Measurements from ENCODE around the gene P4HB.
A peak's percentile ranks its signal among the peaks of the same experiment; 100 is the strongest.

Gene P4HB

GRCh38 chr17:81825841-81826466 is 34.4 kb downstream of the P4HB start:
- no peak for DNase-seq

DNA sequence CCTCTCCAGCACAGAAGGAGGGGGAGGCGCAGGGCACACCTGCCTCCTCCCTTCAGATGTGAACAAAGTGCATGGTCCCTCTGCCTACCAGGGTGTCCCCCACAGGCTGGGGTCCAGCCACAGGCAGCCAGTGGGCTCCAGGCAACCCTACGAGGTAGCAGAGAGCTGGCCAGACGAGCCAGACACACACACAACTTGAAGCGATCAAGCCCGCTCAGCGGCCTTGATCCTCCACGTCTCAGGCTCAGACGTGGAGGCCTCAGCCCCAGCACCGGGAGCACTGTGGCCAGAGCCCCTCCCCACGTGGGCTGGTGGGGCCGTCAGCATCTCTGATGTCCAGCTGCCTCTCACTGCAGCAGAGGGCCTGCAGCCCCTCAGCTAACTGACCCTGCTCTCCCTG is 35.7 kb downstream of the P4HB start:
- DNase-seq, result no peak

DNA sequence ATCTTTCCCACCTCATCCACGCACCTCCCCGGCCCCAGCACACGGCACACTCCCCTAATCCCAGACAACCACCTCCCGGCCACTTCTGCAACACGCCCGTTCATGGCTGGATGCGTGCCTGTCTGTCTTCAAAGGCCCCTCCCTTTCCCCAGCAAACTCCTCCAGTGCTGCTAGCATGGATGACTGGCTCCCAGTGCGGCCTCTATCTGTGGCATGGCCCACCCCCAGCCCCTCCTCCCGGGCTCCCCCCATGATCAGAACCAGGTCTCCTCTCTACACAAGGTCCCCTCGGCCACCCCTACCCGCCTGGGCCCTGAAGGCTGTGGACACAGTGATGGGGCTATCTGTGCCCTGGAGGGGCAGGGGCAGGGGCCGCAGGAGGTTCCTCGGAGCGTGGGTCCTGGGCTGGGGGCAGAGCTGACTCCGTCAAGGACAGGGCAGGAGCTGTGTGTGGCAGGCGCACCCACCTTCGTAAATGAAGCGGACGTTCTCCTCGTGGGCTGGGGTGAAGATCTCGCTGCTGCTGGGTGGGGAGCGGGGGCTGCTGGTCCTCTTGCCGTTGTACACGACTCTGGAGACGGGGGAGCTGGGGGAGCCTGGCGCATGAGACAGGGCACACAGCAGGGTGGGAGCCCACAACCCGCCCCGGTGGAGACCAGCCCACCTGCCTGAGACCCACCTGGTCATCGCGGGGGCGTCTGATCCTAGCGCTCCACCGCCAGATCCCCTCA is 36.4 kb downstream of the P4HB start:
- no peak for DNase-seq

DNA sequence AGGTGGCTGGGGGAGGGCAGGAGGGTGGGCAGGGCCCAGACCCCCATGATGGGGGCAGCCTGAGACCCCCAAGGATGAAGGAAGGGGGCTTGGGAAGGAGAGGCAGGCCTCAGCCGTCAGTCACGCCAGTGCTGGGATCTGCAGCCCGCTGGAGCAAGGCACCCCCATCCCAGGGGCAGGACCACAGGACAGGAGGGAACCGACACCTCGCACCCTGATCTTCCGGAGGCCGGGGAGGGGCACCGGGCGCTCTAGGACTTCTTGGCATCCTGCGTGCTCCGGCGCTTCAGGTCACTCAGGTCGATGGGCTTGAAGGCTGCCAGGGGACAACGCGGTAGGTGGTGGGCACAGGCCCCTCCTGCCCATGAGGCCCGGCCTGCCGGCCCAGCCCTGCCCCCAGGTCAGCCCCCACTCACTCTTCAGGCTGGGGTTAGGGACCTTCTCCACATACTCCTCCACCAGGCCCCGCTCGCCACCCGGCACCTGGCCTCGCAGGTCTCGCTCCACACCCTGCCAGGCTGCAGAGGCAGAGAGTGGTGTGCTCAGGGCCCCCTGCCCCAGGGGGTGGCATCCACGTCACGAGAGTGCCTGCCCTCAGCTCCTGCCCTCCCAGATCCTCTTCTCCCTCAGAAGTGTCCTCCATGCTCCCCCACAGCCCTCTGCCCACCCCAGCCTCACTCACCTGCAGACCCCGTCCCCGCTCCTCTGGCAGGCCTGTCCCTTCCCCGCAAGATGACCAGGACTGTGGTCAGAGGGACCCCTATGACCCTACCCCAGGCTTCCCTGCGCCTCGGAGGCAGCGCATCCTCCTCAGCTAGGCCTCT is 37.1 kb downstream of the P4HB start:
- DNase-seq, result no peak

DNA sequence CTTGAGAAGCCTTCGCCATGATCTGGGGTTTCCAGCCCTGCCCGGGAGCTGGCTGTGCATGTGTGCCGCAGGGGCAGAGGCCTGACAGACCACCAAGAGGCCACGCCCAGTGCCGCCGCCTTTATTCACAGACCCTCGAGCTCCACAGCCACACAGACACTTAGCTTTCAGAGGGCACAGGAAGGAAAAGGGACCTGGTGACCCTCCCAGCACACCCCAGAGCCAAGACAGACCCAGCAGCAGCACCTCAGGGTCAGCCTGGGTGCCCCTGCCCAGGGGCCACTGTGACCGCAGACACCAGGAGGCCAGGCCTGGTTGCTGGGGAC is 38.1 kb downstream of the P4HB start:
- no peak for DNase-seq

DNA sequence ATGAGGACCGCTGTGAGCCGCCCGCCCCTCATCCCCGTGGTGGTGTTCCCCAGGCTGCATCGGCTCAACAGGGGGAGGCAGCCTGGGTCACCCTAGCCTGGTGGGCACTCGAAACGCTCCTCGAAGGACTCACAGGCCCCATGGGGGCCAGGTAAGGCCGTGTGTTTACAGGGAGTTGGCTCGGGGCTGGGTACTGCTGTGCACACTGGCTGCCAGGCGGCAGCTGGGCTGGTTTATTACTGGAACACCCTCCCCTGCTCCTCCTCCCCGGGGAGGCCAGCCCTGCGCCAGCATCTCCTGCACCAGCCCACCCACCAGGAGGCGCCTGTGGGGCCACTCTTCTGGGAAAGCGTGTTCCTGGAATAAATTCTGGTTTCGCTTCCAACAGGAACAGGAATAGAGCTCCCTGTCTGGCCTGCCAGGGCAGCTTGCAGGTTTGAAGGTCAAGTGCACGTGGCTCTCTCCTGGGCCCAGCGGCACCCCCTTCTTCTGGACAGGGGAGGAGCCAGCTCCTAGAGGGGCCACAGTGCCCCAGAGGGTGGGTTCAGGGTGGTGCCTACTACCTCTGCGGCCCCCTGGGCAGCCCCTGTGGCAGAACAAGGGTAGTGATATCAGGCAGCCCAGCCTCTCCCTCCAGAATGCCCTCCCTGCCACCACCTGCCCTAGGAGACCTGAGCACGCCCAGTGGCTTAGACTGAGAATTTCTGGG is 38.6 kb downstream of the P4HB start:
- DNase-seq, result no peak

DNA sequence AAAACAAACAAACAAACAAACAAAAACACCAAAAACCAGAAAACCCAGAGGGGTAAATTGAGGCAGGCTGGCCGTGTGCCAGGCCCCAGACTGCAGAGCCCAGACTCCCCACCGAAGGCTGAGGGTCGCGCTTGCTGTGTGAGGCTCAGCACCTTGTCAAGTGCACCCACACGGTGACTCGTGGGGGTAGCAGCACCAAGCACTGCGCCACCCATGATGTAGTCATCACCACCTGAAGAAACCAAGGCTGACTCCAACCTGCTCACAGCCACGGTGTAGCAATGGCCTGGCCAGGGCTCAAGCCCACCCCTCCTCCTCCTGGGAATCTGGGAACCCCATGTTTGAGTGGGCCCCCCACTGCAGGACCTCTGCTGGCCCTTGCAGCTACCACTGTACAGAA is 39.2 kb downstream of the P4HB start:
- no peak for DNase-seq

DNA sequence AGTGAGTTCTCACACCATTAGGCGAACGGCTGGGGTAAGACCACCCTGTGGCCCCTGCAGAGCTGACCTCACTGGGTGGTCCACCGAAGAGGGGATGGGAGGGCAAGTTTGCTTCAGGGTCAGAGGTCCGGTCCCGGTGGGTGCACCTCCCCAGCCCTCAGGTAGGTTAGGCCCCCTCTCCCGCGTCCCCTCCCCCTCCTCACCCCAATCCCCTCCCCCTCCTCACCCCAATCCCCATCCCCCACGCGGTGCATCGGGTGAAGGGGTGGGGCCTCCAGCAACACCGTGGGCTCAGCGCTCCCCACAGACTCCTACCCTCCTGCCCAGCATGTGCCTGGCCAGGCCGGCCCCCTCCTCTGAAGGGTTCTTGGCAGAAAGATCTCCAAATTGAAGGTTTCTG is 40.6 kb downstream of the P4HB start:
- DNase-seq, result no peak

DNA sequence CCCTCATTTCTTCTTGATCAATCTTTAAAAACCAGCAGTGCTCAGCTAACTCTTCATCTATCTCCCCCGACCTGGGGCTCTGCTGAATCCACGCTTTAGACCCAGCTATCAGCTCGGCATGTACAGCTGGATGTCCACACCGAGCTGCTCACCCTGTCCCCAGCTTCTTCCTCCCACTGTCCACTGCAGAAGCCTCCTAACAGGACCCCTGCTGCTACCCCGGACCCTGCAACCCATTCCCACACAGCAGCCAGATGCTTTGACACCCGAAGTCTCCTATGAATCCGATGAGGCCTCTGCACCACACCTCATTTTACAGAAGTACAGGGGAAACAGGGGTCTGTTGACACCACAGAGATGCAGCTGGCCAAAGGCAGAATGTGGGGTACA is 42.6 kb downstream of the P4HB start:
- DNase-seq, result no peak

DNA sequence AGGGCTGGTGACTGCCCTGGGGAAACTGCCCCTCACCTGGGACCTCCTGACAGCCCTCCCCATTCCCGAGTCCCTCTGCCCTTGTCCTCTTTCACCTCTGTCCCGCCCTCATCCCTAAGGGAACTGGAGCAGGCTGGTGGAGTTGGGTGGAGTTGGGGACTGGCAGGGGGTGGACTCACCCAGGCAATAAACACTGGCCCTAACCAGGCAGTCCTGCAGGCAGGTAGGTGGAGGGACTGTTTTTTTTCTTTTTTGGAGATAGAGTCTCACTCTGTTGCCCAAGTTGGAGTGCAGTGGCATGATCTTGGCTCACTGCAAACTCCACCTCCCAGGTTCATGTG is 44.7 kb downstream of the P4HB start:
- DNase-seq, result no peak

GRCh38 chr17:81814748-81815645 is 45.3 kb downstream of the P4HB start:
- peak; percentile 70 for DNase-seq

DNA sequence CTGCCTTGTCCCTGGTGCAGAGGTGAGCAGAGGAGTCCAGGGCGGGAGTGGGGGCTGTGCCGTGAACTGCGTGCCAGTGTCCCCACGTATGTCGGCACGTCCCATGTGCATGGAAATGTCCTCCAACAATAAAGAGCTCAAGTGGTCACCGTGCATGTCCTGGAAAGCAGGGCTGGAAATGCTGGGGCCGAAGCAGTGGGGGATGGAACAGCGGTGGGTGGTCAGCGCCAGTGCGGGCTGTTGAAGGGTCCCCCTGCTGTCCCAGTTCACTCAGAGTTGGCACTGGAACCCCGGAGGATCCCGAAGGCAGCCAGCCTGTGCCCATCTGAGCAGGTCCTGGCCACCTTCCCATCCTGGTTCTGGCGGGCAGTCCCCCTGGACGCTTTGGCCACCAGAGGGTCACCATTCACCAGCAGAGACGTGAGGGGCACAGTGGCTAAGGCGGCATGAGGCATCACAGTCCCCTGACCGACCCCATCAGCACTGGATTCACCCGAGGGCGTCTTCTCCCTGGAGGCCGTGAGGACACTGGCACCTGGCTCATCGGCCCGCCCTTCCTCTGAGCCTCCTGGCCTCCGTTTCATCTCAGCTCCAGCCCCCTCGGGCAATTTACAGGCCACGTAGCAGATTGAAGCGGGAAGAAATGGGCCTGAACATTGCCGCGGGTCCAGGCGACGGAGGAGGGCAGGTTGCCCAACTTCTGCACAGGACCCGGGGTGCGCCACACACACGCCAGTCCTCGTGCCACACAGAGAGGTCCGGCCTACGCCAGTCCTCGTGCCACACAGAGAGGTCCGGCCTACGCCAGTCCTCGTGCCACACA is 46.3 kb downstream of the P4HB start:
- no peak for DNase-seq

- no peak for DNase-seq
Observed at GRCh38 chr17:81813371-81813684, 47.0 kb downstream of the P4HB start.

- no peak for DNase-seq
Observed at GRCh38 chr17:81812571-81813370, 47.6 kb downstream of the P4HB start.

GRCh38 chr17:81811705-81812570 is 48.4 kb downstream of the P4HB start:
- no peak for DNase-seq

- no peak for DNase-seq
Observed at GRCh38 chr17:81810892-81811704, 49.2 kb downstream of the P4HB start.

- no peak for DNase-seq
Observed at GRCh38 chr17:81810476-81810875, 49.9 kb downstream of the P4HB start.

GRCh38 chr17:81809556-81809998 is 50.8 kb downstream of the P4HB start:
- no peak for DNase-seq
